D721Med (cell line): ENCODE results near the gene PRR5.

ENCODE experiments used
- DNase-seq: peaks from one replicate; pipeline ENCODE4 v3.0.0; 2011; ENCODE audit warnings: low spot score; ENCODE audit not compliant: insufficient read length
- FAIRE-seq: peaks from 2 replicates; lab custom pipeline; 2011; peaks lifted over from hg19 to GRCh38; lab: Jason Lieb, UNC
- TF ChIP-seq, protein P1 (sequence below): IDR thresholded peaks from 2 replicates; pipeline ENCODE4 v1.5.1; 2012; ENCODE audit warnings: mild to moderate bottlenecking, control low read depth; ENCODE audit not compliant: insufficient read depth; ENCODE audit errors: missing control alignments

Gene PRR5

DNA sequence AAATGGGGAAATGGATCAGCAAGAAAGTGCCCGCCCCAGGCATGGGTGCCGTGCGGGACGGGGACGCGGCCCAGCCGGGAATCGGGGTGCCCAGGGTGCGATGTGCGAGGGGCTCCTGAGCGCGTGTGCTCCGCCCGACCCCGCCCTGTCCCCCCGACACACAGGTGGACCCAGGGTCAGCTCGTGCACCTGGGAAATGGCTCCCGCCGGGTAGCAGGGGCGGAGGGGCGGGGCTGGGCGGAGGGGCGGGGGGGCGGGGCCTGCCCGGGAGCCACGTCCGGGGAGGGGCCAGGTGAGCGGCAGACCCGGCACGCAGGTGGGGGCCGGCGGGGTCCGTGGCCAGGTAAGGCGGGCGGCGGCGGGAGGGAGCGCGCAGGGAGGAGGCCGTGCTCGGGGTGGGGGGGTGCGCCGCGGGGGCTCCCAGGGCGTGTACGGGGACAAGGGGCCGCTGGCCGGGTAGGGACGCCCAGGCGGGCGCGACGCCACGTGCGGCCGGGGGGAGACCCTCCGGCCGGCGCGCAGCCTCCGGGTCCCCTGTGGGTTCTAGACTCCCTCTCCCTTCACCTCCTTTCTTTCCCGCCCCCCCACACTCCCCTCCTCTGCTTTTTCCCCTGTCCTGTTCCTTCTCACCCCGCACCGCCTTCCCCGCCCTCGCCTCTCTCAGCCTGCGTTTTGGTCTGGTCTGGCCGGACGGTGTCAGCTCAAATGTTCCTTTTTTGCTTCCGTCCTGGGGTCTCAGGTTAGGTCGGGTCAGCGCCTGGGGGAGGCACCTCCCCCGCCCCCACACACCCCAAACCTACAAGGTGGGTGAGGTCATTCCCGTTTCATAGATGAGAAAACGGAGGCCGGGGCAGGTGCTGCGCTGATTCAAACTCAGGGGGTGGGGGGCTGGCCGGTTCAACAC, 50.5 kb downstream of the PRR5 start, which contains the start of gene ARHGAP8:
Gene ARHGAP8 (plus strand): TSS at position 291 of the 904 bp plus-strand sequence. CDS start 33,953 bp downstream, outside the sequence.
- no peak for FAIRE-seq
- DNase-seq, result peak; percentile 40
- TF ChIP-seq, protein P1, sequence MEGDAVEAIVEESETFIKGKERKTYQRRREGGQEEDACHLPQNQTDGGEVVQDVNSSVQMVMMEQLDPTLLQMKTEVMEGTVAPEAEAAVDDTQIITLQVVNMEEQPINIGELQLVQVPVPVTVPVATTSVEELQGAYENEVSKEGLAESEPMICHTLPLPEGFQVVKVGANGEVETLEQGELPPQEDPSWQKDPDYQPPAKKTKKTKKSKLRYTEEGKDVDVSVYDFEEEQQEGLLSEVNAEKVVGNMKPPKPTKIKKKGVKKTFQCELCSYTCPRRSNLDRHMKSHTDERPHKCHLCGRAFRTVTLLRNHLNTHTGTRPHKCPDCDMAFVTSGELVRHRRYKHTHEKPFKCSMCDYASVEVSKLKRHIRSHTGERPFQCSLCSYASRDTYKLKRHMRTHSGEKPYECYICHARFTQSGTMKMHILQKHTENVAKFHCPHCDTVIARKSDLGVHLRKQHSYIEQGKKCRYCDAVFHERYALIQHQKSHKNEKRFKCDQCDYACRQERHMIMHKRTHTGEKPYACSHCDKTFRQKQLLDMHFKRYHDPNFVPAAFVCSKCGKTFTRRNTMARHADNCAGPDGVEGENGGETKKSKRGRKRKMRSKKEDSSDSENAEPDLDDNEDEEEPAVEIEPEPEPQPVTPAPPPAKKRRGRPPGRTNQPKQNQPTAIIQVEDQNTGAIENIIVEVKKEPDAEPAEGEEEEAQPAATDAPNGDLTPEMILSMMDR, result no peak

DNA sequence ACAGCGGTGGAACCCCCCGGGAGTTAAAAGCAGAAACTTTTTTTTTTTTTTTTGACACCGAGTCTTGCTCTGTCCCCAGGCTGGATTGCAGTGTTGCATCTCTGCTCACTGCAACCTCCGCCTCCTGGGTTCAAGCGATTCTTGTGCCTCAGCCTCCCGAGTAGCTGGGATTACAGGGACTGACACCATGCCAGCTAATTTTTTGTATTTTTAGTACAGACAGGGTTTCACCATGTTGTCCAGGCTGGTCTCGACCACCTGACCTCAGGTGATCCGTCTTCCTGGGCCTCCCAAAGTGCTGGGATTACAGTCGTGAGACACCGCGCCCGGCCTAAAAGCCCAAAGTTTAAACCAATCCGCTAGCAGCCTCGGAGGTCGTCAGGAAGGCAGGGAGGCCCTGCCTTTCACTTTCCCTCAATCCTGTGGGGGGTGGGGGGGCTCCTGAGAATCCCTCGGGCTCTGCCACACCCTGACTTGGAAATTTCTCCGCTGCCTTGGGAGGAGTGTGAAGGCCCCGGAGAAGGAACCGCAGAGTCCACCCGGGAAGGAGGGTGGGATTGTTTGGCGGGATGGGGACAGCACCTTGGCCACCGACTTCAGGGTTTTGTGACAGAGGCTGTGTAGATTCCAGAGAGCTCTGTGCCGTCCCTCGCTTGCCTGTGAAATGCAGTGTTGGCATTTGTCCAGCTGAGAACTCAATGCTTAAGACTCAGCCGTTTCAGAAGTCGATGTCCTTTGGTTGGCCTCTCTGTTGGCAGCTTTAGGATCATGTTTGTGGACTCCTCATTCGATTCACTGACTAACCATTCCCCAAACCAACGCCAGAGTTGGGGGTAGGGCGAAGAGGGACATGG, 51.4 kb downstream of the PRR5 start:
- DNase-seq (no peak), FAIRE-seq (no peak)
- TF ChIP-seq, protein P1, result no peak

DNA sequence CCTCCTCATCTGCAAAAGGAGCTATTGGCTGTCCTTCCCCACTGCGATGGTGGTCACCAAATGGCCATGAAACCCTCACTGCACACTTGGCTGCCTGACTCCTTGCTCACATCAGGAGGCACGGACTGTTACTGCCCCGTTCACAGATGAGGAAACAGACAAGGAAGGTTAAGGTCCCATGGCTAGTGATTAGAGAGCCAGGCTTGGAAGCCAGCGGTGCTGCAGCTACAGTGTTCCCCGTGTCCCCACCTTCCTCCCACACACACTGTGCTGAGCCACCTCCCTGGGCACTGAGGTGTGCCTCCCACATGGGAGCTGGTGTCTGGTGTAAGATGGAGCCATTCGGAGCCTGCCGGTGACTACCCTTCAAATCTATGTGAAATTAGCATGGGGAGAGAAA, 53.0 kb downstream of the PRR5 start:
- no peak for DNase-seq
- no peak for FAIRE-seq
- TF ChIP-seq, protein P1, result no peak

DNA sequence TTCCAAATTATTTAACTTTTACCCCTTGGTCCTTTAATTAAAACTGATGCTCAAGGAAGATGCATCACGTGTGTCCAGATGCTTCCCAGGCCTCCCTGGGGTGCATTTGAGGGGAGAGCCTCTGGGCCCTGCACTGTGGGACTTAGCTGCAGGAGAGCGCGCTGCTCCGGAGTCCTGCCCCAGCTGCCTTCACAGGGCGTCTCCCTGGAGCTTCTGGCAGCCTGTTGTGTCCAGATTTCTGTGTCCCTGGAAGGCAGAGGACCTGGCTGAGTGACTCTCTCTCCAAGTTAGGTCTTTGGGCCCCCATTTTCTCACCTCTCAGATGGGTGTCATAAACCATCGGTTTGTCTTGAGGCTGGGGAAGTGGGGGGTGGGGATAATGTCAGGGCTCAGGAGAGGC, 53.4 kb downstream of the PRR5 start:
- no peak for FAIRE-seq

DNA sequence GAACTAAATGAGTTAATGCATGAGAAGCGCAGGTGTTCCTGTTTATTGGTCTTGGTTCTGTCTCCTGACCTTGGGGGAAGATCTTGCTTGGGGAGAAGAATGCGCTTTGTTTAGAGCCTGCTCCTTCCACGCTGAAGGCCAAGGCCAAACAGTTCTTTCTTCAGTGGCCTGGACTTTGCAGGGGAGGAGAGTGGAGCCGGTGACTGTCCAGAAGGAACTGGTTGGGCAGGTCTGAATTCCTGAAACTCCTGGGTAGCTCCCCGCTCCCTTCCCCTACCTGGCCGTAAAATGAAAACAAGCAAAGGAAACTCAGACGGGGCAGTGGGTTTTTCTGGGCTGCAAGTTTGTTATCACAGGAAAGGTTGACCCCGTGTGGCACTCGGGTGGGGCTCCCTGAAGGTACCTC, 54.0 kb downstream of the PRR5 start:
- no peak for DNase-seq
- FAIRE-seq, result no peak
- TF ChIP-seq, protein P1, result no peak

More for the DNA sequence above, 53.4 kb downstream of the PRR5 start:
- TF ChIP-seq, protein P1, result no peak
- DNase-seq, result no peak

DNA sequence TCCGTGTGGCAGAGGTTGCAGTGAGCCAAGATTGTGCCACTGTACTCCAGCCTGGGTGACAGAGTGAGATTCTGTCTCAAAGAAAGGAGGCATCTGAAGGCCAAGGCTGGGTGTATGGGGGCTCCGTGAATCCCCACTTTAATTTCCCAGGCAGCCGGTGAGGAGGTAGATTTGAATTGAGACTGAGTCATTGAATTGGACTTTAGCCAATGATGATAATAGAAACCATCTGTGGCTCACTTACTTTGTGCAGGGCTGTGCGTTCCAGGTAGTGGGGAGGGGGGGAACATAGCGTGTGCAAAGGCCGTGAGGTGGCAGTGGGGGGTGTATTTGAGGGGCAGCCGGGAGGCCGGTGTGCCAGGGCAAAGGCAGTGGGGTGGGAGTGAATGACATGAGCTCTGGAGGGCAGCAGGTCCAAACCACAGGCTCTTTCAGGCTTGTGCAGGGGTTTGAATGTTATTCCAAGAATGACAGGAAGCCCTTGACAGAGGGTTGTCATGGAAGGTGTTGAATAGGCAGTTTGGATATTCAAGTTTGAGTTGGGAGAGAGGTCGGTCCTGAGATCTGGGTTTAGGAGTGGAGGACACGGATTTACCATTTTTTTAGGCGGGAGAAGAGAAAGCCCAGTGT, 56.5 kb downstream of the PRR5 start:
- DNase-seq (no peak), FAIRE-seq (no peak)
- TF ChIP-seq, protein P1, result no peak
